Endothelial cell of hepatic sinusoid (primary cell): Measurements from ENCODE around the gene ROBO2.

Experiments used
- in situ Hi-C: cut with HindIII; loops from 2 replicates; pipeline ENCODE4 v1.10.0; 2017; ENCODE audit warnings: low sequenced_read_pairs

ROBO2 gene

GRCh38 chr3:77620009-77620408, 580.1 kb downstream of the ROBO2 start:
- in situ Hi-C loops = loop anchor here (5.0 kb wide), 3 partner anchors 43 to 103 kb away; no protein-coding TSS in a partner anchor

DNA sequence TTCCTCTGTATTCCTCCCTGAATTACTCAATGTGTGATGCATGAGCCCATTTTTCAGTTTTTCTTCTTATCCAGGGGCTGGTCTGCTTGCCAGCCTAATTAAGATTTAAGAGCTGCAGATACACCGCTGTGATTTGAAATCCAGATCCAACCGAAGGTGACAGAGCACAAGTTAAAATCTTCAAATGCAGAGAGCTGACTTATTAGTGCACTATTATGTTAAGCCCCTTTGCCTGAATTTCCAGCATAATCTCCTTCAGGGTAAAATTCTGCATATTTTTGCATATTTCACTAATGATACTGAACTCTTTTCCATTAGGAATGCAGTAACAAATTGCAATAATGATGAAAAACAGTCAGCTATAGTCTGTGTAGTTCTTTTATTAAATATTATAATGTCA, 583.6 kb downstream of the ROBO2 start:
- in situ Hi-C loops = loop anchor here (5.0 kb wide), 3 partner anchors 46 to 106 kb away; no protein-coding TSS in a partner anchor

DNA sequence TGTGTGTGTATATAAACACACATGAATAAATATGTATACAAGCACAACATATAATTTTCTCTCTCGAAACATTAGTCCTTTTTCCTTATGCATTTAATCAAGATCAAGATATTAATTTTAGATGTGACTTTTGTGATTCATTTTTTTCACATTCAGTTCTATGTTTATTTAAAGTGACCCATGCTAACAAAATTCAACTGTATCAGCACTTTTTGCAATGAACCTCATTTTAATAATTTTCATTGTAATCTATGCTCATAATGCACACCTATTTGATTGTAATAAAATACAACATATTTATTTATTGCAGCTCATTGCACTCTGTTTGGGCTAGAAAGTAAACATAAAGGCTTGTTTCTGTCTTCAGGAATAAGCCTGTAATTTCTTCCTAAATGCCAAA, 586.3 kb downstream of the ROBO2 start:
- in situ Hi-C loops = no loop called here

GRCh38 chr3:77648214-77648613, 608.3 kb downstream of the ROBO2 start:
- in situ Hi-C loops = no loop called here

- in situ Hi-C loops = no loop called here
Observed at GRCh38 chr3:77648664-77649063, 608.8 kb downstream of the ROBO2 start.

DNA sequence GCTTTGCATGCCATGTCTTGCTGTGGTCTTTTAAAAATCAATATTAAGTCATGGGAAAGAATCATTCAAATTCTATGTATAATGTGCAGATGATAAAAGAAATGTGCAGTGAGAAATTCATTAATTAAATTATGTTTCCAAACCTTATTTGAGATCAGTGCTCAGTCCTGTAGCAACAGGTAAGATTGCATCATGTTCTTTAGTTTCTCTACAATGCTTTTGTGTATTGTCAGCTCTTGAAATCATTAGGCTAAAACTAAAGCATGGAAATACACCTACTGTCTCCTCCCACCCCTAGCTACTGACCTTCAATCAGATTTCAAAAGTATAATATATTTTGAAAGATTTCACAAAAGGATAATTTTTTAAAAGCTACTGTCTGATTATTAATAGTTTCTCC, 612.7 kb downstream of the ROBO2 start:
- in situ Hi-C loops = no loop called here

DNA sequence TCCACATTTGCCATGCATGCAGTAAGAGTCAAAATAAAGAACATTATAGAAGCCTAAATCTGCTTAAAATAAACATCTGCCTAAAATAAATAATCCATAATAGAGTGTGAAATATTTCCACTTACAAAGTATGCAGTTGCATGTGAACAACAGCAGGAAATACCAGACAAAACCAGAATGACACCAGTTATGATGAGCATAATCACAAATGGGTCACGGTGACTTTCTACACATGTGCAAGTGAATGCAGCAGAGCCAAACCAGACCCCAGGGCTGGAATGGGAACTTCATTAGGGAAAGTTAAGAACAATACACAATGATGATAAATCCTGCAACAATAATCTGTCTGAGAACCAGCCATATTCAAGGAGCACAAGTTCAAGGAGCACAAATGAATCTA, 615.5 kb downstream of the ROBO2 start:
- in situ Hi-C loops = no loop called here

- in situ Hi-C loops = no loop called here
Observed at GRCh38 chr3:77660718-77661117, 620.8 kb downstream of the ROBO2 start.

- in situ Hi-C loops = no loop called here
Observed at GRCh38 chr3:77667901-77668300, 628.0 kb downstream of the ROBO2 start.

DNA sequence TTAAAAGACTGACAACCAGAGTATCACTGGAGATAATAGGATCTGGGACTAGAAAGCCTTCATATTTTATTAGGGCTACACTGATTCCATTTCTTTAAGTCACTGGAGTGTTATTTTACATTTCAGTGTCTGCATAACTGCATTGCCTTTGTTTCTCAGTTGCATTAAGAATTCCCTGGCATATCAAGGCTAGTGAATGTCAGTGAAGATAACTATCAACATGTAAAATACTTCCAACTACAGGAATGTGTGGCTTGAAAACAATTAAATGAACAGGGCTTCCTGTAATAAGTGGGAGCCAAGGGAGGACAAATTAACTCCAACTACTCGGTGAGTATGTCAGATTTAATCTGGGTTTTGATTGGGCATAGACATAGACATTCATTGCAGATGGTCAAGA, 628.5 kb downstream of the ROBO2 start:
- in situ Hi-C loops = no loop called here

DNA sequence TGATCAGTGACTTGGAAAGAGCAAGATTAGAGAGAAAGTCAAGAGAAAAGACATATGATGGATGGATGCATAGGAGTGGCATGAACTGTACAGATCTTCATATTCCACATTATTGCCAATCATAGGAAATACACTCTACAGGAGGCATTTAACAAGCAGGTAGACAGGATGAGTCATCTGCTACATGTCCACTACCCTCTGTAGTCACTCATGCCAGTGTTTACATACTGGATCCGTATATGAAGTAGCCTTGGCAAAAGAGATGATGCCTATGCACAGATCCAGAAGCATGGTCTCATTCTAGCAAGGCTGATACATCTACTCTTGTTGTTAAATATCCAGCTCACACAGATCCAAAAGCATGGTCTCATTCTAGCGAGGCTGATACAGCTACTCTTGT, 632.1 kb downstream of the ROBO2 start:
- in situ Hi-C loops = no loop called here

GRCh38 chr3:77682162-77682561, 642.3 kb downstream of the ROBO2 start:
- in situ Hi-C loops = no loop called here

GRCh38 chr3:77684115-77684514, 644.2 kb downstream of the ROBO2 start:
- in situ Hi-C loops = no loop called here

DNA sequence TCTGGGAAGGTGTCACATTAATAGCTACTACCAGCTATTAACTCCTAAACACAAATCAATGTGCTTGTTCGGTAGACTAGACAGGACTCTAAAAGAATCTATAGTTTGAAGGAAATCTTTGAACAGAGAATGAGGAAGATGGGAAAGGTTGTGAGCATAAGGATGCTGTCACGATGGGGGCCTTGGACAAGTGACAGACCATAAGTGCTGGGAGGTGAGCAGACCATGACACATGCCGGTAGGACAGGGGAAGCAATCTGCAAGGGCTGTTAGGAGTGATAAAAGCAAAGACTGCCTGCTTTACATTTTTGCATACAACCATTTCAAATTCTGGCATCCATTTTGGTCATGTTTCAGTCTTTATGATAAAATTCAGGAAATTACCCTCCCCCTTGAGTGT, 645.8 kb downstream of the ROBO2 start:
- in situ Hi-C loops = no loop called here

GRCh38 chr3:77686560-77686959, 646.7 kb downstream of the ROBO2 start:
- in situ Hi-C loops = no loop called here

GRCh38 chr3:77687545-77687944, 647.6 kb downstream of the ROBO2 start:
- in situ Hi-C loops = no loop called here

GRCh38 chr3:77690284-77690845, 650.5 kb downstream of the ROBO2 start:
- in situ Hi-C loops = no loop called here

GRCh38 chr3:77693147-77693546, 653.2 kb downstream of the ROBO2 start:
- in situ Hi-C loops = no loop called here

DNA sequence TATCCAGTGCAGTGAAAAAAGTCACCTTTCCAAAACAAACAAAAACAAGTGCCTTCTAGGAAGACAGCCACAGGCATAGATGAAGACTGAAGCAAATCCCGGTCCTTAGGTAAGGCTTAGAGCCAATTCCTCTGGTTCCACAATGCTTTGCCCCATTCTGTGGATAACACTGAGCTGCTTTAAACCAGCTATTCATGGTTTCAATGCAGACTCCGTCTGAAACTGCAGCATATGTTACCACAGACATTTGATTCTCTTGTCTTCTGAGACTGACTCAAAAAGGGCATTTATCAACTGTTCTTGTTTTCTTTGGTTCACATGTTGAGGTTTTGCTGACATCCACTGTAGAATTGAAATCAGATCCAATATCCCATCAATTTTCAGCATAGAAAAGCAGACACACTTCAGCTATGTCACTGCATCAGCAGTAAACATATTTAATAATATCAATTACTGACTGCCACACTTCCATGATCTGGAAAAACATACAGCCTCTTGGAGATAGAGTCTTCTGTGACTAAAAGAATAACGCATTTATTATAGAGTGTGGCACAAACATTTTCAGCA, 659.3 kb downstream of the ROBO2 start:
- in situ Hi-C loops = no loop called here
